A673 (cell line): Measurements from ENCODE around the gene COPE. TPM values are rescaled to one million over a fixed set of nuclear protein-coding genes. Genes with fewer than 3 reads are reported as not detected.

Experiments used
- BruUV-seq: library from RNA; stranded (reverse); fragments of 400-500 nt; replicated peaks from 2 replicates; lab custom pipeline; 2021; lab: Mats Ljungman, UMichigan
- CTCF ChIA-PET: fragments of 300-600 bp; sonication (Branson Sonifier 250); formaldehyde crosslinking; loops from one replicate; lab custom pipeline; 2022; ENCODE audit warnings: antibody characterized with exemption; lab: Charles Lee
- POLR2A ChIA-PET: fragments of 300-600 bp; sonication (Branson Sonifier 250); formaldehyde crosslinking; loops from one replicate; lab custom pipeline; 2022; ENCODE audit warnings: antibody characterized with exemption; ENCODE audit not compliant: low non-redundant PET; lab: Charles Lee
- DNase-seq: peaks from one replicate; pipeline ENCODE4 v3.0.0-alpha.2; 2015; ENCODE audit warnings: low spot score
- H3K27ac ChIP-seq: fragments of 200-600 bp; sonication (generic); 2 replicates; pipeline ENCODE4 v1.5.1; 2016; ENCODE audit warnings: mixed run types, low read depth, mild to moderate bottlenecking, mixed read lengths, antibody characterized with exemption, low read length; ENCODE audit not compliant: poor library complexity, severe bottlenecking
- H3K27me3 ChIP-seq: fragments of 200-600 bp; sonication (generic); replicated peaks from 2 replicates; pipeline ENCODE4 v1.6.1; 2017; ENCODE audit warnings: mixed run types, low read depth, mild to moderate bottlenecking, mixed read lengths, antibody characterized with exemption, low read length; ENCODE audit not compliant: insufficient read depth, poor library complexity
- H3K36me3 ChIP-seq: fragments of 200-600 bp; sonication (generic); 2 replicates; pipeline ENCODE4 v1.6.1; 2016; ENCODE audit warnings: mixed run types, mild to moderate bottlenecking, mixed read lengths, antibody characterized with exemption, low read length; ENCODE audit not compliant: insufficient read depth, poor library complexity, severe bottlenecking
- H3K4me1 ChIP-seq: fragments of 200-600 bp; sonication (generic); 2 replicates; pipeline ENCODE4 v1.6.1; 2017; ENCODE audit warnings: mixed run types, mild to moderate bottlenecking, mixed read lengths, antibody characterized with exemption, low read length; ENCODE audit not compliant: insufficient read depth, poor library complexity, severe bottlenecking
- H3K4me3 ChIP-seq: fragments of 200-600 bp; sonication (generic); 2 replicates; pipeline ENCODE4 v1.5.1; 2016; ENCODE audit warnings: low read depth, mixed run types, mild to moderate bottlenecking, mixed read lengths, low read length; ENCODE audit not compliant: poor library complexity, severe bottlenecking
- H3K9me3 ChIP-seq: fragments of 200-600 bp; sonication (generic); 2 replicates; pipeline ENCODE4 v1.6.1; 2016; ENCODE audit warnings: mixed run types, low read depth, mild to moderate bottlenecking, mixed read lengths, antibody characterized with exemption, low read length; ENCODE audit not compliant: poor library complexity, severe bottlenecking
- EZH2 ChIP-seq: fragments of 200-600 bp; sonication (generic); IDR thresholded peaks from 2 replicates; pipeline ENCODE4 v1.6.1; 2017; ENCODE audit warnings: borderline replicate concordance, low read depth, mild to moderate bottlenecking, mixed read lengths, antibody characterized with exemption, low read length; ENCODE audit not compliant: poor library complexity, severe bottlenecking
- intact Hi-C: fragments of 100-400 bp; cut with micrococcal nuclease; formaldehyde crosslinking; loops from one replicate; pipeline ENCODE4 v1.10.0; 2022; ENCODE audit not compliant: unreplicated experiment
- total RNA-seq: library from RNA; stranded (reverse); gene quantifications from 2 replicates; pipeline ENCODE4 v1.2.3, GENCODE V29; 2021
- TF ChIP-seq, protein P1 (sequence below): fragments of 300-800, 200-600 bp; sonication (generic); conservative IDR thresholded peaks from 2 replicates; pipeline ENCODE4 v1.5.1; 2017; ENCODE audit warnings: low read depth, mild to moderate bottlenecking, antibody characterized with exemption, low read length, moderate library complexity, mixed read lengths

The COPE gene
- total RNA-seq, 1 experiment from 2014 or later = 244 TPM

DNA sequence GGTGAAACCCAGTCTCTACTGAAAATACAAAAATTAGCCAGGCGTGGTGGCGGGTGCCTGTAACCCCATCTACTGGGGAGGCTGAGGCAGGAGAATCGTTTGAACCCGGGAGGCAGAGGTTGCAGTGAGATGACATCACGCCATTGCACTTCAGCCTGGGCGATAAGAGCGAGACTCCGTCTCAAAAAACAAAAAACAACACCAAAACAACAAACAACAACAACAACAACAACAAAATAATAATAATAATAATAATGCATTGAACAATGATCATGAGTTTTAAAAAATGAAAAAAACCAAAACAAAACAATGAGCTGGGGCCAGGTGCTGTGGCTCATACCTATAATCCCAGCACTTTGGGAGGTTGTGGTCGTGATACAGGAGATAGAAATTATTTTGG lies 44.9 kb upstream of the COPE start:
- TF ChIP-seq, protein P1, sequence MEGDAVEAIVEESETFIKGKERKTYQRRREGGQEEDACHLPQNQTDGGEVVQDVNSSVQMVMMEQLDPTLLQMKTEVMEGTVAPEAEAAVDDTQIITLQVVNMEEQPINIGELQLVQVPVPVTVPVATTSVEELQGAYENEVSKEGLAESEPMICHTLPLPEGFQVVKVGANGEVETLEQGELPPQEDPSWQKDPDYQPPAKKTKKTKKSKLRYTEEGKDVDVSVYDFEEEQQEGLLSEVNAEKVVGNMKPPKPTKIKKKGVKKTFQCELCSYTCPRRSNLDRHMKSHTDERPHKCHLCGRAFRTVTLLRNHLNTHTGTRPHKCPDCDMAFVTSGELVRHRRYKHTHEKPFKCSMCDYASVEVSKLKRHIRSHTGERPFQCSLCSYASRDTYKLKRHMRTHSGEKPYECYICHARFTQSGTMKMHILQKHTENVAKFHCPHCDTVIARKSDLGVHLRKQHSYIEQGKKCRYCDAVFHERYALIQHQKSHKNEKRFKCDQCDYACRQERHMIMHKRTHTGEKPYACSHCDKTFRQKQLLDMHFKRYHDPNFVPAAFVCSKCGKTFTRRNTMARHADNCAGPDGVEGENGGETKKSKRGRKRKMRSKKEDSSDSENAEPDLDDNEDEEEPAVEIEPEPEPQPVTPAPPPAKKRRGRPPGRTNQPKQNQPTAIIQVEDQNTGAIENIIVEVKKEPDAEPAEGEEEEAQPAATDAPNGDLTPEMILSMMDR = no peak
- no peak for TF ChIP-seq EZH2
- CTCF ChIA-PET = no interaction called here
- Histone ChIP-seq H3K27me3 (no peaks in the 10 kb centered on the region), H3K4me1 (peaks cover 5% of the 10 kb centered on the region), H3K36me3 (no peaks in the 10 kb centered on the region), H3K9me3 (no peaks in the 10 kb centered on the region), H3K27ac (no peak overlapping the region), H3K4me3 (no peak overlapping the region)
- DNase-seq = no peak
- intact Hi-C loops = no loop called here
- POLR2A ChIA-PET = no interaction called here
- BruUV-seq = no TSS peak

DNA sequence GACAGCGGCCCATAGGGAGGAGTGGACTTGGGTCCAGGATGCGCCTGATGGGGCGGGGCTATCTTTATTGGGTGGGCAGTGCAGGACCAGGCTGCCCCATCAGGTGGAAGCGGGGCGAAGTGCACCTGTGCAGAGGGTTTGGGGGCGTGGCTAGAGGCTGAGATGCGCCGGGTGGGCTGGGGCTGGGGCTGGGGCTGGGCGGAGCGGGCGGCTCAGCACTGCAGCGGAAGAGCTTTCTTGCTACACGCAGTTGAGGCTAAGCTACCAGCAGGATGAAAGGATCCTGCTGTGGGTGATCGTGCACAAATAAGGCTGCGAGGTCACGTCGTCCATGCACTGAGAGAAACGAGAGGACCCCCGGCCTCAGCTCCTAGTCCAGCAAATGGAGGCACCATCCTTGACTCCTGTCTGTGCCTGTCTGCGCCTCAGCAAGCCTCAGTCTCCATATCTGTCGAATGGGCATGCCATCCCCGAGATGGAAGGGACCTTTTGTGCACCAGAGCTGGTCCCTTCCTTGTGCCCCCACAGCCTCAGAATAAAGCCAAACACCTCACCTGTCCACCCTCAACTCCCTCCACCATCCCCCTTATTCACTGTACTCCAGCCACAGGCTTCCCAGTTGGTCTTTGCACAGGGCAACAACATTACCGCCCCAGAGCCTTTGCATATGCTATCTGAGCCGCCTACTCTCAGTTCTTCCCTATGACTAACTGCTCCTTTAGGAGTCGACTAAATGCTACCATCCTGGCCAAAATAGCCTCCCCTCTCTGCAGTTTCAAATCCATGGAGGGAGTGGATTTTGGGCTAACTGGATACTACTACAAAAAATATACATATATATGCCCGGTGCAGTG lies 42.8 kb upstream of the COPE start:
- Histone ChIP-seq H3K9me3 (no peaks in the 10 kb centered on the region), H3K27ac (no peak overlapping the region), H3K27me3 (no peaks in the 10 kb centered on the region), H3K36me3 (no peaks in the 10 kb centered on the region), H3K4me1 (no peaks in the 10 kb centered on the region), H3K4me3 (no peak overlapping the region)
- TF ChIP-seq, protein P1 = no peak
- TF ChIP-seq EZH2 = no peak
- ChIA-PET CTCF (no interaction called here), POLR2A (no interaction called here)
- no peak for DNase-seq
- BruUV-seq = no TSS peak
- intact Hi-C loops = no loop called here

DNA sequence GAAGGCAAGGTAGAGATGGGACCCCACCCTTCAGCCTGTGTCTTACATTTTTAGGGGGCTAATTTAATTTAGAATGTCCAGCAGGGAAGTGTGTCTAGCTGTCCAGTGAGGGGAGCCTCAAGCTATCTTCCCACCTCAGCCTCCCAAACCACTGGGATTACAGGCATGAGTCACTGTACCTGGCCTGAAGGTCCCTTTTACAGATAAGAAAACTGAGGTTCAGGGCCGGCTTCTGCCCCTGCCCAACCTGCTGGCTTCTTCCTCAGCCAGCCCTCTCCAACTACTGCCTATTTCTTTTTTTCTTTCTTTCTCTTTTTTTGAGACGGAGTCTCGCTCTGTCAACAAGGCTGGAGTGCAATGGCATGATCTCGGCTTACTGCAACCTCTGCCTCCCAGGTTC lies 41.2 kb upstream of the COPE start:
- intact Hi-C loops = no loop called here
- Histone ChIP-seq H3K36me3 (no peaks in the 10 kb centered on the region), H3K27me3 (no peaks in the 10 kb centered on the region), H3K4me3 (no peak overlapping the region), H3K27ac (no peak overlapping the region), H3K9me3 (no peaks in the 10 kb centered on the region), H3K4me1 (no peaks in the 10 kb centered on the region)
- POLR2A ChIA-PET = no interaction called here
- no peak for DNase-seq
- TF ChIP-seq, protein P1 = no peak
- no peak for TF ChIP-seq EZH2
- BruUV-seq = no TSS peak
- CTCF ChIA-PET = interaction anchor here (0.7 kb wide), 1 partner anchor 40 kb away, joined by 4 read pairs; no protein-coding TSS in a partner anchor
